BJ (cell line): ENCODE measurements around the gene CFAP97D1. TPM values are rescaled to one million over a fixed set of nuclear protein-coding genes. Genes with fewer than 3 reads are reported as not detected.

Experiments
- CTCF ChIA-PET: fragments of 350-600 bp; formaldehyde crosslinking; extraction: SDS; loops from one replicate; lab custom pipeline; 2021; ENCODE audit warnings: antibody characterized with exemption, inconsistent platforms; lab: Yijun Ruan, JAX
- POLR2A ChIA-PET: fragments of 300-600 bp; sonication (Branson Sonifier 250); formaldehyde crosslinking; extraction: SDS; loops from one replicate; lab custom pipeline; 2021; ENCODE audit warnings: antibody characterized with exemption; lab: Charles Lee
- DNase-seq: peaks from one replicate; pipeline ENCODE4 v3.0.0-alpha.2; 2011; ENCODE audit warnings: low read depth
- H3K27me3 ChIP-seq: 2 replicates; pipeline ENCODE4 v1.6.0; 2011; ENCODE audit warnings: low read length; ENCODE audit not compliant: control insufficient read depth, insufficient read depth
- H3K36me3 ChIP-seq: 2 replicates; pipeline ENCODE4 v1.5.1; 2011; ENCODE audit warnings: low read length; ENCODE audit not compliant: control insufficient read depth, insufficient read depth
- H3K4me3 ChIP-seq: 2 replicates; pipeline ENCODE4 v1.5.1; 2011; ENCODE audit warnings: low read depth, mild to moderate bottlenecking, control low read depth, low read length
- CTCF ChIP-seq: IDR thresholded peaks from 2 replicates; pipeline ENCODE4 v1.5.1; 2011; ENCODE audit warnings: low read depth, mild to moderate bottlenecking, control low read depth, inconsistent platforms, low read length, moderate library complexity; ENCODE audit not compliant: insufficient read depth
- polyA plus RNA-seq: library from polyadenylated mRNA; depleted of rRNA; stranded (reverse); fragments of >200 nt; gene quantifications from 2 replicates; pipeline ENCODE4 v1.2.3, GENCODE V29; 2011

Gene CFAP97D1
- polyA plus RNA-seq, 1 experiment = not detected

- Histone ChIP-seq H3K4me3 (no peak overlapping the region), H3K27me3 (peaks cover 1% of the 10 kb centered on the region), H3K36me3 (peaks cover 15% of the 10 kb centered on the region)
- ChIA-PET POLR2A (no interaction called here), CTCF (interaction anchor here (0.8 to 2.6 kb wide), 7 partner anchors 8 to 133 kb away, joined by 3 to 15 read pairs (median 5); partner anchors contain the start of genes CD300LG and MPP2)
- DNase-seq = no peak
- TF ChIP-seq CTCF = no peak
Observed at GRCh38 chr17:43774304-43775250, 5.7 kb upstream of the CFAP97D1 start.

GRCh38 chr17:43778337-43779144 is 1.7 kb upstream of the CFAP97D1 start, which contains the start of gene DUSP3:
TSS of gene DUSP3 (minus strand) at chr17:43778977. CDS start at chr17:43778924, 53 bp downstream.
- no peak for TF ChIP-seq CTCF
- H3K4me3 ChIP-seq = peak within 1 kb of the TSS; percentile 96
- peaks cover 12% of the 10 kb centered on the region for H3K27me3 ChIP-seq
- peak; percentile 64 for DNase-seq
- POLR2A ChIA-PET = interaction anchor here (0.6 kb wide), 1 partner anchor 741 kb away, joined by 9 read pairs; no protein-coding TSS in a partner anchor
- H3K36me3 ChIP-seq = peaks cover 5% of the 10 kb centered on the region
- CTCF ChIA-PET = interaction anchor here (0.7 to 2.6 kb wide), 4 partner anchors 11 to 68 kb away, joined by 3 to 16 read pairs (median 5); partner anchors contain the start of gene CD300LG

GRCh38 chr17:43779145-43780125 is 800 bp upstream of the CFAP97D1 start:
- Histone ChIP-seq H3K36me3 (peaks cover under 1% of the 10 kb centered on the region), H3K4me3 (peak overlapping the region; percentile 96), H3K27me3 (peaks cover 12% of the 10 kb centered on the region)
- TF ChIP-seq CTCF = no peak
- DNase-seq = no peak
- POLR2A ChIA-PET = interaction anchor here (0.6 kb wide), 1 partner anchor 740 kb away, joined by 9 read pairs; no protein-coding TSS in a partner anchor
- CTCF ChIA-PET = interaction anchor here (0.7 to 2.6 kb wide), 4 partner anchors 12 to 67 kb away, joined by 3 to 16 read pairs (median 6); partner anchors contain the start of gene CD300LG

GRCh38 chr17:43782913-43783680 is 2.9 kb downstream of the CFAP97D1 start:
- TF ChIP-seq CTCF = no peak
- CTCF ChIA-PET = interaction anchor here (1.2 kb wide), 1 partner anchor 23 kb away, joined by 3 read pairs; no protein-coding TSS in a partner anchor
- no peaks in the 10 kb centered on the region for H3K36me3 ChIP-seq
- DNase-seq = no peak
- H3K4me3 ChIP-seq = no peak overlapping the region
- POLR2A ChIA-PET = no interaction called here
- H3K27me3 ChIP-seq = peaks cover 13% of the 10 kb centered on the region
